ENCODE results near the gene RAMP3.

Gene RAMP3

DNA sequence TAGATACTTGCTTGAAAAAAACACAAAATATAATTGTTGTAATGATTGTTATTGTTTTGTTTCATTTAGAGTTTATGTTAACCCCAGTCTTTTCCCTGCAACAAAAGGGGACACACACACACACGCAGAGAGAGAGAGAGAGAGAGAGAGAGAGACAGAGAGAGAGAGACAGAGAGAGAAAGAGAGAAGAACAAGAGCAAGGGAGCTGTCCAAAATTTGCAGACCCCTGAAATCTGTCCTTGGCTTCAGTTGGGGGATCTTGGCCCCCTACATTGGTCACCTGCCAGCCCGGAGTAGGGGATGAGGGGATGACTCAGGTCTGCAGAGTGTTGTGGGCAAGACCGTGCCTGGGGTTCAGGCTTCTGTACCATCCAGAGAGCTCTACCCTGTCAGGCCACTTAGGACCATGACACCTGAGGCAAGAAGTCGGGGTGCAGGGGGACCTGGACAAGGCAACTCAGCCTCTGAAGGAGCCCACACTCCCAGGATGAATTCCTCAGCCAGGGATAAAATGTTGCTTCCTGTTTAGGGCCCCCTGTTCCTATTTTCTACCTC, 73.1 kb downstream of the RAMP3 start:
- ATAC-seq (ENCODE audit: low read depth), result no peak
- H3K27ac ChIP-seq (ENCODE audit: poor library complexity, severe bottlenecking), result no peak overlapping the region
- TF ChIP-seq, protein P1, sequence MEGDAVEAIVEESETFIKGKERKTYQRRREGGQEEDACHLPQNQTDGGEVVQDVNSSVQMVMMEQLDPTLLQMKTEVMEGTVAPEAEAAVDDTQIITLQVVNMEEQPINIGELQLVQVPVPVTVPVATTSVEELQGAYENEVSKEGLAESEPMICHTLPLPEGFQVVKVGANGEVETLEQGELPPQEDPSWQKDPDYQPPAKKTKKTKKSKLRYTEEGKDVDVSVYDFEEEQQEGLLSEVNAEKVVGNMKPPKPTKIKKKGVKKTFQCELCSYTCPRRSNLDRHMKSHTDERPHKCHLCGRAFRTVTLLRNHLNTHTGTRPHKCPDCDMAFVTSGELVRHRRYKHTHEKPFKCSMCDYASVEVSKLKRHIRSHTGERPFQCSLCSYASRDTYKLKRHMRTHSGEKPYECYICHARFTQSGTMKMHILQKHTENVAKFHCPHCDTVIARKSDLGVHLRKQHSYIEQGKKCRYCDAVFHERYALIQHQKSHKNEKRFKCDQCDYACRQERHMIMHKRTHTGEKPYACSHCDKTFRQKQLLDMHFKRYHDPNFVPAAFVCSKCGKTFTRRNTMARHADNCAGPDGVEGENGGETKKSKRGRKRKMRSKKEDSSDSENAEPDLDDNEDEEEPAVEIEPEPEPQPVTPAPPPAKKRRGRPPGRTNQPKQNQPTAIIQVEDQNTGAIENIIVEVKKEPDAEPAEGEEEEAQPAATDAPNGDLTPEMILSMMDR (IDR thresholded peaks at IDR 0.05; ENCODE audit: poor library complexity, severe bottlenecking), result no peak
- peaks cover 19% of the 10 kb centered on the region for H3K27me3 ChIP-seq (ENCODE audit: insufficient read depth, poor library complexity, severe bottlenecking)
- DNase-seq (ENCODE audit: low spot score), result no peak
- no peak overlapping the region for H3K4me3 ChIP-seq (ENCODE audit: severe bottlenecking)
- no peaks in the 10 kb centered on the region for H3K9me3 ChIP-seq (ENCODE audit: severe bottlenecking)
- no peaks in the 10 kb centered on the region for H3K4me1 ChIP-seq (ENCODE audit: insufficient read depth, poor library complexity, severe bottlenecking)
- H3K36me3 ChIP-seq (ENCODE audit: low read depth), result no peaks in the 10 kb centered on the region

DNA sequence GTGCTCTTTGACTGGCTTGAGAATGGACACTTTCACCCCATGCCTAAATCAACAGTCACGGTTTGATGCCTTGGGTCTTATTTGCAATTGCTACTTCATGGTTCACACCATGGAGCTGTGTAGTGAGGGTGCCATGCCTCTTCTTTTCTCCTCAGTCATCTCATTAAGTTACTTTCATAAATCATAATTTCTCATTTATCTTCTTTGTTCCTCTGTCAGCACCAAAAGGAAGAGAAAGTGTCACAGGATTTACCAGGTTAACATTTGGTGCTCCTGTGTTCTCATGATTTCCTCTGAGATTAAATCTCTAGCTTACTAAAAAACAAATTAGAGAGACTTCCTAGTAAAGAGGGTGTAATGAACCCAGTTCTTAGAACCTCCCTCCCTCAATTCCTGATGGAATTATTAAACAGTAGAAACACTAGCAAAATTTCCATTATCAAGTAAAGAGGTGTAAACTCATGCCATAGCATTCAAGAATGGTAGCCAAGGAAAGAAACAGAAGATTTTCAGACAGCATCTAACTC, 75.7 kb downstream of the RAMP3 start:
- Histone ChIP-seq H3K27ac (ENCODE audit: poor library complexity, severe bottlenecking) (no peak overlapping the region), H3K36me3 (ENCODE audit: low read depth) (no peaks in the 10 kb centered on the region), H3K4me3 (ENCODE audit: severe bottlenecking) (no peak overlapping the region), H3K4me1 (ENCODE audit: insufficient read depth, poor library complexity, severe bottlenecking) (peaks cover under 1% of the 10 kb centered on the region), H3K27me3 (ENCODE audit: insufficient read depth, poor library complexity, severe bottlenecking) (peaks cover 18% of the 10 kb centered on the region), H3K9me3 (ENCODE audit: severe bottlenecking) (no peaks in the 10 kb centered on the region)
- ATAC-seq (ENCODE audit: low read depth) (no peak), DNase-seq (ENCODE audit: low spot score) (no peak)
- TF ChIP-seq, protein P1 (IDR thresholded peaks at IDR 0.05; ENCODE audit: poor library complexity, severe bottlenecking), result no peak

All from RWPE2 (cell line).